Lower leg skin (tissue), 4 donors: ENCODE results near the gene PRKCZ. TPM values are rescaled to one million over a fixed set of nuclear protein-coding genes. Genes with fewer than 3 reads are reported as not detected.

Source experiments
- DNase-seq, 2 donors: peaks; one replicate each; pipeline ENCODE4 v3.0.0-alpha.2; 2019; ENCODE audit warnings: low spot score in 2 of 2
- H3K4me3 ChIP-seq: fragments of 200-600 bp; sonication (generic); 2 replicates; pipeline ENCODE4 v1.5.1; 2017; ENCODE audit warnings: mild to moderate bottlenecking, low read depth; ENCODE audit not compliant: poor library complexity, severe bottlenecking
- POLR2A ChIP-seq, 2 donors: fragments of 450-650 bp; IDR thresholded peaks; one replicate each; pipeline ENCODE4 v1.6.1; 2016 to 2017; ENCODE audit warnings: antibody characterized with exemption in 2 of 2, mild to moderate bottlenecking in 1 of 2, moderate library complexity in 1 of 2
- WGBS, 2 donors: methylation state at CpG; one replicate each; pipeline ENCODE4 v1.1.5; 2018; 5-methylcytosine and 5-hydroxymethylcytosine counted together
- intact Hi-C: fragments of 100-400 bp; cut with DNase I; formaldehyde crosslinking; loops from one replicate; pipeline ENCODE4 v1.15.0; 2023; ENCODE audit warnings: low total_unique reads
- total RNA-seq, 4 donors: library from RNA; depleted of rRNA; stranded (reverse); fragments of >200 nt; gene quantifications; one replicate each; pipeline ENCODE4 v1.1.0, GENCODE V29; 2016
- TF ChIP-seq, protein P1 (sequence below), 3 donors: fragments of 450-650 bp; IDR thresholded peaks; one replicate each; pipeline ENCODE4 v1.5.1; 2016; ENCODE audit warnings: antibody characterized with exemption in 3 of 3, mild to moderate bottlenecking in 3 of 3, moderate library complexity in 2 of 3

PRKCZ gene
- total RNA-seq, 4 donors from 2014 or later, result 25.9 to 32.2 (median 26.8) TPM

DNA sequence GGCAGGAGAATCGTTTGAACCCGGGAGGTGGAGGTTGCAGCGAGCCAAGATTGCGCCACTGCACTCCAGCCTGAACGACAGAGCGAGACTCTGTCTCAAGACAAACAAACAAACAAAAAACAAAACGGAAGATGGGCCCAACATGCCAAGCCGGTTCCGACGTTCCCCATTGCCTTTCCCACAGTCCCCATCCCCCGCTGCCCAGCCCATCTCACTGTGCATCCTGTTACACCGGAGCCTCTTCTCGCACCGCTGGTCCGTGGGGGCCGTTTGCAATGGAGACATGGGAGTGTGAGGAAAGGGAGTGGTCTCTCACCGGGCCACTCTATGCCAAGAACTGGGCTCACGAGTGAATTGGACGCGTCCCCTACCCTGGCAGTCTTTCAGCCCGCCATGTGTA lies 45.4 kb upstream of the PRKCZ start:
- DNase-seq, result no peak
- 69% methylated on average over 21 of the region's 21 CpGs for whole genome bisulfite sequencing, 2 donors
- H3K4me3 ChIP-seq, result no peak overlapping the region
- intact Hi-C loops, result no loop called here
- no peak for TF ChIP-seq POLR2A (IDR thresholded peaks at IDR 0.05)
- TF ChIP-seq, protein P1, sequence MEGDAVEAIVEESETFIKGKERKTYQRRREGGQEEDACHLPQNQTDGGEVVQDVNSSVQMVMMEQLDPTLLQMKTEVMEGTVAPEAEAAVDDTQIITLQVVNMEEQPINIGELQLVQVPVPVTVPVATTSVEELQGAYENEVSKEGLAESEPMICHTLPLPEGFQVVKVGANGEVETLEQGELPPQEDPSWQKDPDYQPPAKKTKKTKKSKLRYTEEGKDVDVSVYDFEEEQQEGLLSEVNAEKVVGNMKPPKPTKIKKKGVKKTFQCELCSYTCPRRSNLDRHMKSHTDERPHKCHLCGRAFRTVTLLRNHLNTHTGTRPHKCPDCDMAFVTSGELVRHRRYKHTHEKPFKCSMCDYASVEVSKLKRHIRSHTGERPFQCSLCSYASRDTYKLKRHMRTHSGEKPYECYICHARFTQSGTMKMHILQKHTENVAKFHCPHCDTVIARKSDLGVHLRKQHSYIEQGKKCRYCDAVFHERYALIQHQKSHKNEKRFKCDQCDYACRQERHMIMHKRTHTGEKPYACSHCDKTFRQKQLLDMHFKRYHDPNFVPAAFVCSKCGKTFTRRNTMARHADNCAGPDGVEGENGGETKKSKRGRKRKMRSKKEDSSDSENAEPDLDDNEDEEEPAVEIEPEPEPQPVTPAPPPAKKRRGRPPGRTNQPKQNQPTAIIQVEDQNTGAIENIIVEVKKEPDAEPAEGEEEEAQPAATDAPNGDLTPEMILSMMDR (IDR thresholded peaks at IDR 0.05), result no peak

DNA sequence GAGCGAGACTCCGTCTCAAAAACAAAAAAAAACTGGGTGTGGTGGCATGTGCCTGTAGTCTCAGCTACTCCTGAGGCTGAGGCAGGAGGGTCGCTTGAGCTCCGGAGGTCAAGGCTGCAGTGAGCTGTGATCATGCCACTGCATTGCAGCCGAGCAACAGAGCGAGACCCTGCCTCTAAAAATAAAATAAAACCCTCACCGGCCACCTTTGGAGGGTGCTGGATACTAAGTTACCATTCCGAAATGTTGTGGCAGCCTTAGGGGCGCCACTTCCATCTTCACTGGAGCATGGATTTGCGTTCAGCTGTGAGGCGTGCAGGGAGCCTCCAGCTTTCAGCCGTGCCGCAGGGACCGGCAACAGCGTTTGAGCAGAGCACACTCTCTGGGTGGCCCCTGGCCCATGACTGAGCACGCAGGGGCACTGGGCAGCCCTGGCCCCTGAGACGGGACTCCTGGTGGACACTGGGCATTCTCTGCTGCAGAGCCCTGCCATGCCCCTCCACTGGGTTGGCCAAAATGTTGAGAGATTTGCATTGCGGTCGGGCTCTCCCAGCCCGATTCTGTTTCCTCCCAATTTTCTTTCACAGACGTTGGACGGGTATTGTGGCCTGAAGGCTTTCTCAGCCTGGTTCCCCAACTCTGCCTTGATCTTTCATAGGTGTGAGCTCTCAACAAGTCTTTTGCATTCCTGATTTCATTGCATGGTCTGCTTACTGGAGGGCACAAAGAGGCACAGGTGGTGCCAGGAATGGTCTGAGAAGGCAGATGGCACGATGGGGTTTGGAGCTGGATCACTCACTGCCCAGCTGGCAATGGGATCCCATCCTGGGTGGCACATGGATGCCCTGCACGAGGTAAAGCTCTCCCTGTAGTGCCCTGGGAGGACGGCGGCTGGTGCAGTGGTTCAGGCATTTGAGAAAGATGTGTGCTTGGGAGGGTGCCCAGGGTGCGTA lies 40.8 kb upstream of the PRKCZ start:
- no peak for DNase-seq
- intact Hi-C loops, result no loop called here
- TF ChIP-seq, protein P1 (IDR thresholded peaks at IDR 0.05), result no peak
- 68% methylated on average over 27 of the region's 27 CpGs for WGBS, 2 donors
- no peak overlapping the region for H3K4me3 ChIP-seq

DNA sequence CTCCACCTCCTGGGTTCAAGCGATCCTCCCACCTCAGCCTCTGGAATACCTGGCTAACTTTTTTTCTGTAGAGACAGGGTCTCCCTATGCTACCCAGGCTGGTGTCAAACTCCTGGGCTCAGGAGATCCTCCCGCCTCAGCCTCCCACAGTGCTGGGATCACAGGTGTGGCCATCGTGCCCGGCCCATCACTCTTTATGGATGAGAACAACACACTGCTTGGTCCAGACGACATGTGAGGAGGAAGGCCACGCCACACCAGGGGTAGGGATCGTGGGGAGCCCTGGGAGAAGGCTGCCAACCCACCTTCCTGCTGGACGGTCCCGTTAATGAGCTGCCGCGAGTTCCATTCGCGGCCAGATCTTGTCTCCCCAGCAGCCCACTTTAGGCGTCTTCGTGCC lies 36.0 kb upstream of the PRKCZ start:
- intact Hi-C loops, result no loop called here
- TF ChIP-seq POLR2A (IDR thresholded peaks at IDR 0.05), result no peak
- TF ChIP-seq, protein P1 (IDR thresholded peaks at IDR 0.05), result no peak
- no peak for DNase-seq
- no peak overlapping the region for H3K4me3 ChIP-seq
- 86% methylated on average over 15 of the region's 15 CpGs for WGBS, 2 donors

DNA sequence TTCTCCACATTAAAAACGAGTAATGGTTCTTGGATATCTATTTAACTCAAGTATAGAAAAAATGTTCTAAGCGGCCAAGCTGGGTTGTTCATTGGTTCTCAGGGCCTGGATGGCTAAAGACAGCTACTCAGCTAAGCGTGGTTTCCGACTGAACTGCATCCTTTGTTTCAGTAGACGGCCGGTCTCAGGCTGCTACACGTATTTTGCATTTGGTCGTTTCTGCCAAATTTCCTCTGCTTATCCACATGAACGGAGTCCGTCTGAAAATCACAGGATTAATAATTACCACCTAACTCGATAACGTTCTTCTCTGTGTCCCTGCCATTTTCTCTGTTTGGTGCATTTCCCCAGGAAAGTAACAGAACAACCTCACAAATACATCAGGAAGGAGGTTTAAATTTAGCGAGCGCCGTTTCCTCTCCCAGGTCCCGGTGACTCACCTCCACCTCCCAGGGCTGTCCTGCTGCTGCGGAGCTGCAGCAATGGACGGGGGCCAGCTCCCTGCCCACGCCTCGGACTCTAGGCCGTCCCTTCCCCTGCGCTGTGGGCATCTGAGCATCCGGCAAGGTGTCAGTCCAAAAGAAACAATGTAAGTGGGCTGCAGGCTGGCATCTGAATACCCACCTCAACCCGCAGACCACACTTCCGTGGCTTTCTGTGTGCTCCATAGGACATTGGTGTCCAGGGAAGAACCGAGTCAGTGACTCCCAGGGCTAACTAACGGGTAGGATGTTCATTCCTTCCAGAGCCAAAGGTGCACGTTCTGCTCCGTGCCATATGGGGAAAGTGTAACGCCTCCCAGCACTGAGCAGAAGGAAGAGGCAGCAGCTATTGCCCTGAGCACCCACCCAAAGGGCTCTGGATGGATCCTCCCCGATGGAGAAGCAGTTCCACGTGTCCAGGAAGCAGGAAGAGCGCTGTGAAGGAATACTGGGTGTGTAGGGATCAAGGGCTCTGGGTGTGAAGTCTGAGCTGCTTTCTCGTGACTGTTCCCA lies 35.2 kb upstream of the PRKCZ start:
- TF ChIP-seq, protein P1 (IDR thresholded peaks at IDR 0.05), result no peak
- TF ChIP-seq POLR2A (IDR thresholded peaks at IDR 0.05), result no peak
- DNase-seq, result no peak
- intact Hi-C loops, result no loop called here
- whole genome bisulfite sequencing, 2 donors, result 67 to 70% methylated on average over 34 of the region's 34 CpGs
- H3K4me3 ChIP-seq, result no peak overlapping the region

DNA sequence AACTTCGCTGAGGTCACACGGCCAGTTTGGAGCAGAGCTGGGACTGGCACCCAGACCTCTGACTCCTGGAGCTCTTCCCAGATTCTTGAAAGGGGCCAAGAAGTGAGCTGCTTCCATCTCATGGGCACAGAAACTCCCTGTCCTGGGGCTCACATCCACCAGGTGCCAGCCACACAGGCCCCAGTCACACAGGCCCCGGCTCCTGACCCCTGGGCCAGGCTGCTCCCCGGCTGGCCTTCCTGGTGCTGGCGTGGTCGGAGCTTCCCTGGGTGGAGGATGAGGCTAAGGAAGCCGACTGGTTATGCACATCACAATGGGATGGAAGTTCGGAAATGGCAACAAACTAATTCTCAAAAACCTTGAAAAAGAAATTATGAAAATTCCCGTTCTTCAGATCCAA lies 34.1 kb upstream of the PRKCZ start:
- no peak for DNase-seq
- 72 to 80% methylated on average over 9 of the region's 9 CpGs for WGBS, 2 donors
- H3K4me3 ChIP-seq, result no peak overlapping the region
- no peak for TF ChIP-seq POLR2A (IDR thresholded peaks at IDR 0.05)
- TF ChIP-seq, protein P1 (IDR thresholded peaks at IDR 0.05), result no peak
- intact Hi-C loops, result no loop called here
